GM21367 (cell line): ENCODE data around the gene ATCAY.
"Not testable (repeated sequence)": the region's sequence is repeated elsewhere in the genome, so short reads cannot be mapped to it uniquely, and the experiment has no call there.

Source experiments
- ATAC-seq: cut with Tn5 transposase; IDR thresholded peaks from one replicate; pipeline ENCODE4 v1.9.1; 2021; ENCODE audit not compliant: unreplicated experiment

Gene ATCAY

DNA sequence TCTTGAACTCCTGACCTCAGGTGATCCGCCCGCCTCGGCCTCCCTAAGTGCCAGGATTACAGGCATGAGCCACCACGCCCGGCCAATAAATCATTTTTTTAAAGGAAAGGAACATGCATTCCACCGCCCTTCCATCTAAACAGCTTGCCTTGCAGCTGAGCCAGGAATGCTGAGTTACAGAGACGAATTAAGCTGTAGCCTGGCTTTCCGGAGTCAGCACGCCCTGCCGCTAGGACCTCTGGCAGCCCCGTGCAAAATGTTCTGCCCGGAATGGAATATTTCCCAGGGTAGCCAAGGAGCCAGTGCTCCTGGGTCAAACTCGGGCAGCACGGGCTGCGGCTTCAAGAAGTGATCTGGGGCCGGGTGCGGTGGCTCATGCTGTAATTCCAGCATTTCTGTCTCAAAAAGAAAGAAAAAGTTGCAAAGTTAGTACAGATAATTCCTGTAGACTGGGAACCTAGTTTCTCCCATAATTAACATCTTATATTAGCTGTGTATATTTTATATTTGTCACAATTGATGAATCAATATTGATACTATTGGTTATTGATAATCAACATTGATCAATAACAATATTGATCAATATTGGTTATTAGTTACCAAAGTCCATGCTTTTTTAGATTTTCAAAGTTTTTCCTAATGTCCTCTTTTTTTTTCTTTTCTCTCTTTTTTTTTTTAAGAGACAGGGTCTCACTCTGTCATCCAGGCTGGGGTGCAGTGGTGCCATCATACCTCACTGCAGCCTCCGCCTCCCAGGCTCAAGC lies 19.2 kb downstream of the ATCAY start:
- no peak for ATAC-seq

DNA sequence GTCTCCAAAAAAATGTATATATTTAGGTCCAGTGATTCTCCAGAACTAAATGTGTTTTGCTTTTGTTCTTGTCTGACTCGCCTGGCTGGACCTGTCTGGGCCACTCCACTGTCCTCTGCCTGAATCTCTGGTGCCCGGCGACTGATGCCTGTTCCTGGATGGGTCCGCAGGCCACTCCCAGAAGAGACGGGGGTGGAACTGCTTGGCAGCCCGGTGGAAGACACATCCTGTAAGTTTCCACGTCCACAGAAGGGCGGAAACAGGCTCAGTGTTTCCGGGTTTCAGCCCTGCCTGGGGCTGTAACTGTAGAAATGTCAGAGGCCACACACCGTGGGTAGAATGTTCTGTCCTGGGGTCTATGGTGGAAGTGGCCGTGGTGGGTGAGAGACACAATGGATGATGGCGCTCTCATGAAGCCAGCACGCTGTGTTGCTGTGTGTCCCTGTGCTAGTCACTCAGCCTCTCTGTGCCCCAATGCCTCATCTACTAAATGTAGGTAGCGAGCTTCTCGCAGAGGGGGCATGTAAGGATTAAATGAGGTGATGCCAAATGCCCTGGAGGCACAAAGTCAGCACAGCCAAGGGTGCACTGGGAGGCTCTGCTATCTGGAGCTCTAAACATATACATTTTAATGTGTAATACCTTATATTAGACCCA lies 22.0 kb downstream of the ATCAY start:
- ATAC-seq: no peak

DNA sequence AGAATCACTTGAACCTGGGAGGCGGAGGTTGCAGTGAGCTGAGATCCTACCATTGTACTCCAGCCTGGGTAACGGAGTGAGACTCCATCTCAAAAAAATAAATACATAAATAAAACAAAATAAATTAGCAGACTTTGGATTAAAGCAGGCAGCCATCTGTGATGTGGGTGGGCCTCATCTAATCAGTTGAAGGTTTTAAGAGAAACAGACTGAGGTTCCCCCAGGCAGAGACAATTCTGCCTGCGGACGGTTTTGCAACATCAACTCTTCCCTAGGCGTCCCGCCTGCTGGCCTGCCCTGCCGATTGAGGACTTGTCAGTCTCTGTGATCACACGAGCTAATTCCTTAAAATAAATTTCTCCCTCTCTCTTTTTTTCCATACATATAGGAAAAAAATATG lies 23.7 kb downstream of the ATCAY start:
- no peak for ATAC-seq

DNA sequence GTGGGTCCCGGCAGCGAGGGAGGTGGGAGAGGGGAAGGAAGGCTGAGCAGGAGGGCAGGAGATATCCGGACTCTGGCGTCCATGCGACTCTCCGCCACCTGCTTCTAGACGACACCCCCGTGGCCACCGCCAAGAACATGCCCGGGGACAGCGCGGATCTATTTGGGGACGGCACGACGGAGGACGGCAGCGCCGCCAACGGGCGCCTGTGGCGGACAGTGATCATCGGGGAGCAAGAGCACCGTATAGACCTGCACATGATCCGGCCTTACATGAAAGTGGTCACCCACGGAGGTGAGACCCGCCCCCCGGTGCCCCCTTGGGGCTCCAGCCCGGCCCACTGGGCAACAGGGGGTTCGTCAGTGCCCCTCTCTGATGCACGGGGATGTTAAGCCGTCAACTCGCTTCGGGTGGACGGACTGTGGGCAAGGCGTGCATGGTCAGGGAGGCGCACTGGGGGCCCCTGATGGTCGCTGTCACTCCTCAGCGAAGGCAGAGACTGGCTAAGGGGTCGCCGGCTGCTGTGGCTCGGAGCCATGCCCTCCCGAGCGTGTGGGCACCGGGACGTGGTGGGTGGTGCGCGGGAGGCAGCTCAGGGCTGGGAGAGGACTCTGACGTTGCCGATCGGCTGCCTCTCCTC lies 27.3 kb downstream of the ATCAY start:
- ATAC-seq: no peak

DNA sequence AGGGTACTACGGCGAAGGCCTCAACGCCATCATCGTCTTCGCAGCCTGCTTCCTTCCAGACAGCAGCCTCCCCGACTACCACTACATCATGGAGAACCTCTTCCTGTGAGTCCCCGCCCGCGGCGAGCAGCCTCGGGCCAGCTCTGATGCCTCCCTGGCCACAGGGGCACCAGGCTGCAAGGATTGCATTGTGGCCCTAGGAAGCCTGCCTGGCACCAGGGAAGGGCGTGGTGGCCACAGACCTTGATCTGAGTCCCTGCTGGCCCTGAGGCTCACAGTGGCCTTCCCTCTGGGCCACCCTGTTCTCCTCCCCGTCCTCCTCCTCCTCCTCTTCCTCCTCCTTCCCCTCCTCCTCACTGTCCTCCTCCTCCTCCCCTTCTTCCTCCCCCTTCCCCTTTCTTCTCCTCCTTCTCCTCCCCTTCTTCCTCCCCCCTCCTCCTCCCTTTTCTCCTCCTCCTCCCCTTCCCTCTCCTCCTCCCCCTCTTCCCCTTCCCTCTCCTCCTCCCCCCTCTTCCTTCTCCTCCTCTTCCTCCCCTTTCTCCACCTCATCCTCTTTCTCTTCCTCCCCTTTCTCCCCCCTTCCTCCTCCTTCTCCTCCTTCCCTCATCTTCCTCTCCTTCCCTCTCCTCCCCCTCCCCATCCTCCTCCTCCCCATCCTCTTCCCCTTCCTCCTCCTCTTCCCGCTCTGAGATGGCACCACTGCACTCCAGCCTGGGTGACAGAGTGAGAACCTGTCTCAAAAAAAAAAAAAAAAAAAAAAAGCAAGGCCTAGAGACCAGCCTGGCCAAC lies 28.0 kb downstream of the ATCAY start:
- no peak for ATAC-seq

DNA sequence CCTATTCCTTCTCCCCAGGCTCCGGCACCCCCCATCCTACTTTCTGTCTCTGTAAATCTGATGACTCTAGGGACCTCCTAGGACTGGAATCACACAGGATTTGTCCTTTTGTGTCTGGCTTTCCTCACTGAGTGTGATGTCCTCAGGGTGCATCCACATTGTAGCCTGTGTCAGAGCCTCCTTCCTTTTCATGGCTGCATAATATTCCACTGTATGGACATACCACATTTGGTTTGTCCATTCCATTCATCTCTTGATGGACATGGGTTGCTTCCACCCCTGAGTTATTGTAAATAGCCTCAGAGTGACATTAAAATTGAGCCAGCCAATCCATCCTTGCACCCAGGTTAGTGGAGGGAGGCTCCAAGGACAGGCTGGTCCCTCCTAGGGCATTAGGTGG lies 29.6 kb downstream of the ATCAY start:
- ATAC-seq: no peak

DNA sequence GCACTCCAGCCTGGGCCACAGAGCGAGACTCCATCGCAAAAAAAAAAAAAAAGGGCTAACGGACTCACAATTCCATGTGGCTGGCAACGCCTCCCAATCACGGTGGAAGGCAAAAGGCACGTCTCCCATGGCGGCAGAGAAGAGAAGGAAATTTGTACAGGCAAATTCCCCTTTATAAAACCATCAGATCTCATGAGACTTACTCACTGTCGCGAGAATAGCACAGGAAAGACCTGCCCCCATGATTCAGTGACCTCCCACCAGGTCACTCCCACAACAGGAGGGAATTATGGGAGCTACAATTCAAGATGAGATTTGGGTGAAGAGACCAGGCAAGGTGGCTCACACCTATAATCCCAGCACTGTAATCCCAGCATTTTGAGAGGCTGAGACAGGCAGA lies 33.7 kb downstream of the ATCAY start:
- ATAC-seq: no peak

DNA sequence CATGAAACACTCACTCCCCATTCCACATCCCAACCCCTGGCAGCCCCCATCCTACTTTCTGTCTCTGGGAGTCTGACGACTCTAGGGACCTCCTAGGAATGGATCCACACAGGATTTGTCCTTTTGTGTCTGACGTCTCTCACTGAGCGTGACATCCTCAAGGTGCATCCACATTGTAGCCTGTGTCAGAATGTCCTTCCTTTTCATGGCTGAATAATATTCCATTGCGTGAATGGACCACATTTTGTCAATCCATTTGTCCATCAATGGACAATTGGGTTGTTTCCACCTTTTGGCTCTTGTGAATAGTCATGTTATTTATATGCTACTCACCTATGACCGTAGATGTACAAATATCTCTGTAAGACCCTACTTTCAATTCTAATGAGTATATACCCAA lies 35.5 kb downstream of the ATCAY start:
- no peak for ATAC-seq

DNA sequence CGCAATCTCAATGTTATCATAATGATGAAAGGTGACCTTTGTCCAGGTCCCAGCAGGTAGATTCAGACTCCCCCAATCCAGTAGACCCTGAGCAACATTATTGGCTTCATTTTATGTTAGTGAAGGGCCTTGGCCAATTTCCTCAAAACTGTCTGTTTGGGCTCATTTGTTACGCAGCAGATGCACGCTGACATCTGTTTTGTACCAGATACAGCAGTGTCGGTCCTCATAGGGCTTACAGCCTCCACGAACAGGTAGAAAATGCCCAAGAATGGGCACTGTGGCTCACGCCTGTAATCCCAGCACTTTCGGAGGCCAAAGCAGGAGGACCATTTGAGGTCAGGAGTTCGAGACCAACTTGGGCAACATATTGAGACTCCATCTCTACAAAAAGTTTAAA lies 39.3 kb downstream of the ATCAY start:
- ATAC-seq: no peak

DNA sequence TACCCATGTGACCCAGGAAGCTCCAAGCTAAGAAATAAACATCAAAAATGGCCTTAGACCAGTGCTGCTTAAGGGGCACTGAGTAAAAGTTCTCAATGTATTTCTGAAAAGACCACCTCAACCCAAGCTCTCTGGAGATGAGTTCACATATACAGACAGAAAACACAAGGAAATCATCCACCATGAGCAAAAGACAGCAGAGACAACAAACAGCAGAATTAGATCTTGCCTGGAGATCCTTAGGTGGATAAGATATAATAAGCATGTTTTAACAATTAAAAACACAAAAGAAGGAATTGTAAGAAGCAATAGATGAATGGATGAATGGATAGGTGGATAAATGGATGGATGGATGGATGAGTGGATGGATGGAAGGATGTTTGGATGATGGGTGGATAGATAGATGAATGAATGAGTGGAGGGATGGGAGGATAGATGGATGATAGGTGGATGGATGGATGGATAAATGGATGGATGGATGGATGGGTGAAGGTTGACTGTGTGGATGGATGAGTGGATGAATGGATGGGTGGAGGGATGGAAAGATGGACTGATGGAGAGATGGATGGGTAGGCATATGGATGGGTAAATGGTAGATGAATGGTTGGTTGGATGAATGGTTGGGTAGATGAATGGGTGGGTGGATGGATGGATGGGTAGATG lies 42.7 kb downstream of the ATCAY start:
- no peak for ATAC-seq

DNA sequence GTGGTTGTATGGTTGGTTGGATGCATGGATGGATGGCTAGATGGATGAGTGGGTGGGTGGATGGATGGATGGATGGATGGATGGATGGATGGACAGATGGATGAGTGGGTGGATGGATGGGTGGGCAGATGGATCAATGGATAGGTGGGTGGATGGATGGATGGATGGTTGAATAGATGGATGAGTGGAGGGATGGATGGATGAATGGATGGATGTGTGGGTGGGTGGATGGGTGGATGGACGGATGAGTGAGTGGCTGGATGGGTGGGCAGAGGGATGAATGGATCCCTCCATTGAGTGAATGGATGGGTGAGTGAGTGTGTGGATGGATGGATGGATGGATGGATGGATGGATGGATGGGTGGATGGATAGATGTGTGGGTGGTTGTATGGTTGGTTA lies 43.4 kb downstream of the ATCAY start:
- ATAC-seq: no peak

DNA sequence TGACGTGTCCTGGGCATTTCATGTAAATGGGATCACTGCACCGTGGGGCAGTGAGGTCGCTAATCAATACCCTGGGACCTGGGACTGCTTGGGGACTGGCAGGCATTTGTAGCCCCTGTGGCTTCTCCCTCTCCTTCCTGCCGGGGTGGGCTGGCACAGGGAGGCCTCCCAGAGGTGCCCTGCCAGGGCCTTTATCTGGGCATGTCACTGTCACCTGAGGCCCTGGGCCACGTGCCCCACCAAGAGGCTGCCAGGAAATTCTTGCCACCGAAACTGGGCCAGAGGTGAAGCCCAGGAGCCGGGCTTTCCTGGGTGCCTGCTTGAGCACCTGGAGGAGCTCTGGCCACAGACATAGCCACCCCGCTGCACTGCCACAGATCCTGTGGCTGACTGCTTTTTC lies 50.6 kb downstream of the ATCAY start:
- ATAC-seq: no peak

DNA sequence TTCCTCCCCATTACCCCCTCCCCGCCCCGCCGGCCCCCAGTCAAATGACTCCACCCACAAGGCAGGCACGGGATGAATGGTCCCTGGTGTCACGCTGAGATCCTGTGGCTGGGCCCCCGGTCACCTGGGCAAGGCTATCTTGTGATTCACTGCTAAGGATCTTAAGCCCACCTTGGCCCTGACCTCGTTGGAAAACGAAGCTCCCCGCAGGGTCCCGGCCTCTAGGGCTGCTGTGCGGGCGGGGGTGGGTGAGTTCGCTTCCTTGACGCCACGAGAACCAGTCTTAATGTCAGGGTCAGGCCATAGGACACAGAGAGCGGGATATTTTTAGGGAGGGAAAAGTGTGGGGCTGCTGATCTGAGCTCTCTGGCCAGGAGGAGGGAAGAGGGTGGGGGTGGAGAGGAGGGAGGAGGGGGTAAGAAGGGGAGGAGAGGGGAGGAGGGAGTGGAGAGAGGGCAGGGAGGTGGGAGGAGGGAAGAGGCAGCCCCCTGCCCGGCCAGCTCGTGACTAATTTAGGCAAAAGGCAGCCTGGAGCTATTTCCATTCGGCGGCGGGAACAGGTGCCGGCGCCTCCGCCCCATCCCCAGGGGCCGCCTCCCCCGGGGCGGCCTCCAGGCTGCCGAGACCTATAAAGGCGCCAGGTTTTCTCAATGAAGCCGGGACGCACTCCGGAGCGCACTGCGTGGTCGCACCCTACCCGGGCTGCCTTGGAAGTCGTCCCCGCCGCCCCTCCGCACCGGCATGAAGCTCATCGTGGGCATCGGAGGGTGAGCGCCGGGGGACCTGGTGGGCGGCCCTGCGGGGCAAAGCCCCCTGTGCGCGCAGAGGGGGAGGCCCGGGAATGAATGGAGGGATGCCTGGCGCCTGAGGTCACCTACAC lies 52.7 kb downstream of the ATCAY start, which contains the start of gene NMRK2:
Gene NMRK2, plus strand, starts transcription at position 139 of the 880 bp plus-strand sequence. Its CDS starts 603 bp downstream, at position 742.
- no peak for ATAC-seq

DNA sequence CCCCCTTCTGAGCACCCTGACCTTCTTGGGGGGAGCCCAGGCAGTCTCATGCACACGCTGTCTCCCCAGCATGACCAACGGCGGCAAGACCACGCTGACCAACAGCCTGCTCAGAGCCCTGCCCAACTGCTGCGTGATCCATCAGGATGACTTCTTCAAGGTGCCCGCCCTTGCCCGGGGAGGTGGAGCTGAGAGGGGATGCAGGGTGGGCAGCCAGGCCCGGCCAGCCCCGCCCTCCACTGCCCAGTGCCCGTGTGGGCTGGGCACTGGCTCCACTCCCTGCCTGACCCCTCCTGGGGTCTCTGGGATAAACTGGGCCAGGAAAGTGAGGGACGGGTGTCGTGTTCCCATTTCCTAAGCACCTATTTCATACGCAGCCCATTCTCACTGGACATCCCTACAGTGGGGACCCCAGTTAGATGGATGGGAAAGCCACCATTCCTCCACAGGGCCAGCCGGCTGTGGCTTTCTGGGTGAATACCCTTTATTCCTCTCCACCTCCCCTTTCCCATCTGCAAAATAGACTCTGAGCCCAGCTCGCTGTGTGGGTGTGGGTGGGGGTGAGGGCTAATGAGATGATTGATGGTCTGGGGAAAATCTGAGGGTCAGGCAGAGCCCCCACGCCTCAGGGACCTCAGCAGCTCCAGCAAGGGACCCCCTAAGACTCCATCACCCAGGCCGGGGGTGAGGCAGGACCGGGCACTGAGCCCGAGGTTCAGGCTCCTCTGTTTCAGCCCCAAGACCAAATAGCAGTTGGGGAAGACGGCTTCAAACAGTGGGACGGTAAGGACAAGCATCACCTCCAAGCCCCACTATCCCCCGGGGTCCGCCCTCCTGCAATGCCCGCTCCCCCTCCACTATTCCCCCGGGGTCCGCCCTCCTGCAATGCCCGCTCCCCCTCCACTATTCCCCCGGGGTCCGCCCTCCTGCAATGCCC lies 56.3 kb downstream of the ATCAY start:
- ATAC-seq: no peak

DNA sequence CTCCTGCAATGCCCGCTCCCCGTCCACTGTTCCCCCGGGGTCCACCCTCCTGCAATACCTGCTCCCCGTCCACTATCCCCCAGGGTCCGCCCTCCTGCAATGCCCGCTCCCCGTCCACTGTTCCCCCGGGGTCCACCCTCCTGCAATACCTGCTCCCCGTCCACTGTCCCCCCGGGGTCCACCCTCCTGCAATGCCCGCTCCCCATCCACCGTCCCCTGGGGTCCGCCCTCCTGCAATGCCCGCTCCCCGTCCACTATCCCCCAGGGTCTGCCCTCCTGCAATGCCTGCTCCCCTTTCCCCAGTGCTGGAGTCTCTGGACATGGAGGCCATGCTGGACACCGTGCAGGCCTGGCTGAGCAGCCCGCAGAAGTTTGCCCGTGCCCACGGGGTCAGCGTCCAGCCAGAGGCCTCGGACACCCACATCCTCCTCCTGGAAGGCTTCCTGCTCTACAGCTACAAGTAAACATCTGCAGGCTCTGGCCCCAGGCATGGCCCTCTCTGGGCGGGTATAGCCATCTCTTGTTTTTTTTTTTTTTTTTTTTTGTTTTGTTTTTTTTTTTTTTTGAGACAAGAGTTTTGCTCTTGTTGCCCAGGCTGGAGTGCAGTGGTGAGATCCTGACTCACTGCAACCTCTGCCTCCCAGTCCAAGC lies 57.9 kb downstream of the ATCAY start:
- ATAC-seq: not testable (repeated sequence)

DNA sequence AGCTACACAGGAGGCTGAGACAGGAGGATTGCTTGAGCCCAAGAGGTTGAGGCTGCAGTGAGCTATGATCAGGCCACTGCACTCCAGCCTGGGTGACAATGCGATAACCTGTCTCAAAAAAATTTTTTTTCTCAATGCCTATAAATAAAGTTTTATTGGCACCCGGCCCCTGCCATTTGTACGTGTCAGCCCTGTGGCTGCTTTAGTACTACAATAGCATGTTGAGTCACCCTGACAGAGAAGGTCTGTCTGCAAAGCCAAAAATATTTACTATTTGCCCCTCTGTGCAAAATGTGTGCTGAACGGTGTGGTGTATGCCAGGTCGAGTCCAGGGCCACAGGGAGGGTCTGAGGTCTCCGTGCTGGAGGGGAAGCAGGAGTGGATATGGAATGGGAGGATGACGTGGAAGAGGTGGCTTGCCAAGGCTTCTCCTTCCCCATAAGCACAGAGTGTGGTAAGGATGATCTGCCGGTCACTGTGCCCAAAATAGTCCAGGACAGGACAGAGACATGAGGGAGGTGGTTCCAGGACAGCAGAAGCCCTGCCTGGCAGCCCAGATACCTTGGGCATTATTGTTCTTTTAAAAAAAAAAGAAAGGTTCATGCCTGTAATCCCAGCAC lies 62.4 kb downstream of the ATCAY start:
- ATAC-seq: no peak

DNA sequence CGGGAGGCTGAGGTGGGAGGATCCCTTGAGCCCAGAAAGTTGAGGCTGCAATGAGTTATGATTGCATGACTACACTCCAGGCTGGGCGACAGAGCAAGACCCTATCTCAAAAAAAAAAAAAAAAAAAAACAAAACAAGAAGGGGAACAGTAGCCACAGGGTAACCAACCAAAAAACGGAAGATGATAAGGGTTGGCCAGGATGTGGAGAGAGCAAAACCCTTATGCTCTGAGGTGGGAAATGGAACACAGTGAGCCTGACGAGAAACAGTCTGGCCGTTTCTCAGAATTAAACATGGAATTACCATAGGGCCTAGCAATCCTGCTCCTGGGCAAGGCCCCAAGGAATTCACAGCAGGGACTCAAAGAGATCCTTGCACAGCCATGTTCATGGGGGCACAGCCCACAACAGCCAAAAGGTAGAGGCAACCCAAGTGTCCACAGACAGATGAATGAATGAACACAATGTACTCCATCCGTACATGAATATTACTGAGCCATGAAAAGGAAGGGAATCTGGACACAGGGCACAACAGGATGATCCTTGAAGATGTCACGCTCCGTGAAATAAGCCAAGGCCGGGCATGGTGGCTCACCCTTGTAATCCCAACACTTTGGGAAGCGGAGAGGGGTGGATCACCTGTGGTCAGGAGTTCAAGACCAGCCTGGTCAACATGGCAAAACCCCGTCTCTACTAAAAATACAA lies 63.7 kb downstream of the ATCAY start:
- no peak for ATAC-seq
